GM12892 (cell line): ENCODE results near the gene PPP1R7.

Source experiments
- DNase-seq: peaks from one replicate; pipeline ENCODE4 v3.0.0; 2011; ENCODE audit not compliant: insufficient read length
- FAIRE-seq: peaks from 2 replicates; lab custom pipeline; 2011; peaks lifted over from hg19 to GRCh38; lab: Jason Lieb, UNC
- POLR2A ChIP-seq: IDR thresholded peaks from 2 replicates; pipeline ENCODE4 v1.6.1; 2011; ENCODE audit warnings: low read depth, low read length, control low read depth
- POLR2AphosphoS5 ChIP-seq: IDR thresholded peaks from 2 replicates; pipeline ENCODE4 v1.6.1; 2011; ENCODE audit warnings: low read depth, low read length, control low read depth
- TAF1 ChIP-seq: IDR thresholded peaks from 2 replicates; pipeline ENCODE4 v1.6.1; 2011; ENCODE audit warnings: low read depth, mild to moderate bottlenecking, control low read depth, low read length, borderline replicate concordance

PPP1R7 gene

DNA sequence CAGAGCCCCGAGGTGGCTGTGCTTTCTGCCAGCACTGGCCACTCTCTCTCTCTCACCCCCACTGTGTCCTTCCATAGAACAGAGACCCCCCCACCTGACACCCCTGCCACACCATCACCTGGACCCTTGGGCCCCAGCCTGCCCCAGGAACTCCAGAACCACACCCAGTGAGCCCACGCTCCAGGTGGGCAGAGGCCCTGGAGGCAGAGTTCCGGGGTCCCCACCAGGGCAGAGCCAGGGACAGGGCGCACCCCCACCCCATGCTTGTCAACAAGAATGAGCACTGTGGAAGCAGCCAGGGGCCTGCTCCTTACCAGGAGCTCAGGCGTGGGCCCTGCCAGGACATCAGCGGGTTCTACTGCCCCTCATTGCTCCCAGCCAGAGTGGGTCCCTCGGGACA lies 15.6 kb upstream of the PPP1R7 start:
- FAIRE-seq (no peak), DNase-seq (no peak)
- TF ChIP-seq POLR2A (no peak), TAF1 (no peak), POLR2AphosphoS5 (no peak)

DNA sequence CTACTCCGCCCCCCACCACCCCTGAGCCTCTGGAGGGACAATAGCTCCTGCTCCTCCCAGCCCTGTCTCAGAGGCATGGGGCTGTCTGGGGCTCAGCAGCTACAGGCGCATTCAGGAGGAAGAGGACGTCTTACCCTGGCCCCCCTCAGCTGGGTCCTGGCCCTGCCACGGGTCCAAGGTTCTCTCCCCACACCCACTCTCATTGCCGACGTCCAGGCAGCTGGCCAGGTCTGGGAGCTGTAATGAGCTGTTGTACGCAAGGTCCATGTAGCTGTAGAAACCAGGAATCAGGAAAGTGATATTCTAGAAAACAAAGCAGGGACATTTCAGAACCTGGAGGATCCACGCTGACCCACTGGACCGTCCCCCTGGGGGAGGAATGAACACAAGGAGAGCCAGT lies 14.5 kb upstream of the PPP1R7 start:
- no peak for FAIRE-seq
- no peak for TF ChIP-seq TAF1
- no peak for TF ChIP-seq POLR2A
- no peak for TF ChIP-seq POLR2AphosphoS5
- DNase-seq: no peak

DNA sequence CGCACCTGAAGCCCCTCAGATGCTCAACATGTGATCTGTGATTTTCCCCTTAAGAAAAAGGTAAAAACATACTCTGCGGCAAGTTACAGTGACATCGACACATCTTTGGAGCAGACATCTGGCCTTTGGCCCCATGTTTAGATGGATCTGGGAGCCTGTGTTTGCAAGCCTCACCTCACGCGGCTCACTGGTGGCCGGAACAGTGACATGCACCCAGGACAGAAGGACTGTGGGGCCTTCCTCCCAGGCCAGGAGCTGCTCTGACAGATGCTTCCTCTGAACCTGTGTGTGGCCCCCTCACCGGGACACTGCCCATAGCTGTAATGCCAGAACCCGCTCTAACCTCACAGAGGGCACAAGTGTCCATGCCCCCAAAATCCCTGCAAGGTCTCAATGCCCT lies 14.1 kb upstream of the PPP1R7 start:
- TF ChIP-seq TAF1: no peak
- no peak for TF ChIP-seq POLR2A
- TF ChIP-seq POLR2AphosphoS5: no peak
- no peak for FAIRE-seq
- no peak for DNase-seq

- FAIRE-seq (no peak), DNase-seq (no peak)
- no peak for TF ChIP-seq POLR2A
- no peak for TF ChIP-seq POLR2AphosphoS5
- no peak for TF ChIP-seq TAF1
Measured at GRCh38 chr2:241136661-241137260, 13.5 kb upstream of the PPP1R7 start.

GRCh38 chr2:241137276-241138190 lies 12.7 kb upstream of the PPP1R7 start:
- FAIRE-seq: no peak
- DNase-seq: no peak
- TF ChIP-seq POLR2AphosphoS5 (no peak), TAF1 (no peak), POLR2A (no peak)

DNA sequence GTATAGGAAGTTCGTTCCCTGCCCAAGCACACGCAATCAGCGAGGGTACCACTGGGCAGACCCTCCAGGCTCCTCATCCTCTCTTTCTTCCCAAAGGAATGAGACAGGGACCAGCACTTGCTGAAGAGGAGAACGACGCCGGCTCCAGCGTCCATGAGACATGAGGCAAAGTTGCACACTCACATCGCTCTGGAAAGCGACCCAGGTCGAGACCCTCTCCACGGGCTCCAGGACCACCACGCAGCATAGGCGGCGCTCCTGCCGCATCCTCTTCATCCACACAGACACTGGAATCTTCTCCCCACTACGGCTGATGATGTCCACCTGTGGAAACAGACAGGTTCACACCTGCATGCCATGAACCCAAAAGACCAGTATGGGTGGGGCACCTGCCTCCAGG lies 11.8 kb upstream of the PPP1R7 start:
- TF ChIP-seq POLR2AphosphoS5 (no peak), POLR2A (no peak), TAF1 (no peak)
- FAIRE-seq: no peak
- no peak for DNase-seq

GRCh38 chr2:241139531-241140444 lies 10.5 kb upstream of the PPP1R7 start:
- DNase-seq (no peak), FAIRE-seq (no peak)
- TF ChIP-seq POLR2A (no peak), POLR2AphosphoS5 (no peak), TAF1 (no peak)

GRCh38 chr2:241140445-241140840 lies 9.8 kb upstream of the PPP1R7 start:
- DNase-seq (no peak), FAIRE-seq (no peak)
- TF ChIP-seq POLR2AphosphoS5 (no peak), TAF1 (no peak), POLR2A (no peak)

GRCh38 chr2:241141214-241141770 lies 9.0 kb upstream of the PPP1R7 start:
- FAIRE-seq: no peak
- DNase-seq: no peak
- no peak for TF ChIP-seq TAF1
- TF ChIP-seq POLR2AphosphoS5: no peak
- no peak for TF ChIP-seq POLR2A

DNA sequence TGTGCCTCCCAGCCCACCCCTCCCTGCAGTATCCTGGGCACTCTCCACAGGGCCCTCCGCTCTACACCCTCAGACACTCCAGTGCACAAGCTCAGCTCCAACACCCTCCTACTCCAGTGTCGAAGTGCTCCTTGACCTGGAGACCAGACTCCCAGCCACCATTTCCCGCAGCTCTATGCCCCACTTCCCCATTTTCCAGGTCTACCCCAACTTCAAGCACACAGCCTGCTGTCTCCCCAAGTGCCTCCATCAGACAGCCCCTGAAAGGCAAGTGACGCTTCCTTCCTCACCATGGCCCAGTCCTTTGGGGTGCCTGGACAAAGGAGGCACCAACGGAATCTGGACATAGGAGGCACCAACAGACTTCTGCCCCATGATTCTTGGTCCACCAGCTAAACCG lies 8.2 kb upstream of the PPP1R7 start:
- FAIRE-seq (no peak), DNase-seq (no peak)
- no peak for TF ChIP-seq POLR2AphosphoS5
- no peak for TF ChIP-seq POLR2A
- TF ChIP-seq TAF1: no peak

- no peak for FAIRE-seq
- no peak for DNase-seq
- TF ChIP-seq TAF1: no peak
- no peak for TF ChIP-seq POLR2A
- no peak for TF ChIP-seq POLR2AphosphoS5
Measured at GRCh38 chr2:241142593-241142992, 7.7 kb upstream of the PPP1R7 start.

DNA sequence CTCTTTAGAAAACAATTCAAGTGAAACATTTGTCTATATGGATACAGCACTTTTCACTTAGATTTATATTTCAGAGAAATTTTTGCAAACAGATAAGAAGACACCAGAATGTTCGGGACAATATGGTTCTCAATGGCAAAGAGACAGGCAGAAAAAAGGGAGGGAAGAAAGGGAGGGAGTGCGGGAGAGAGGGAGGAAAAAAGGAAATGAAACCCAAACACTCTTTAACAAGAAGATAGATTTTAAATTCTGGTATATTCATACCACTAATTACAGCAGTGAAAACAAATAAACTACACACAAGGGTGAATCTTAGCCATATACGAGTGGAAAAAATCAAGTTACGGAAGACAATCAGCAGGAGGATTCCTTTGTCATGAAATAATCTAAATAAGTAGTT lies 4.0 kb upstream of the PPP1R7 start:
- FAIRE-seq: no peak
- no peak for DNase-seq
- TF ChIP-seq POLR2A: no peak
- no peak for TF ChIP-seq POLR2AphosphoS5
- no peak for TF ChIP-seq TAF1
